Panc1 (cell line): ENCODE measurements around the gene PDP2.

Source experiments
- CTCF ChIP-seq: fragments of 450-650 bp; IDR thresholded peaks from 2 replicates; pipeline ENCODE4 v1.5.1; 2017; ENCODE audit warnings: mild to moderate bottlenecking
- POLR2AphosphoS5 ChIP-seq: IDR thresholded peaks from 2 replicates; pipeline ENCODE4 v1.6.1; 2012; ENCODE audit warnings: mild to moderate bottlenecking, low read depth, low read length, moderate library complexity
- REST ChIP-seq, 2 experiments: IDR thresholded peaks; 2 replicates each; pipeline ENCODE4 v1.6.1; 2011 to 2012; ENCODE audit warnings: low read depth in 2 of 2, control low read depth in 1 of 2, low read length in 1 of 2, mild to moderate bottlenecking in 1 of 2, moderate library complexity in 1 of 2; ENCODE audit not compliant: insufficient read depth in 1 of 2
- SIN3A ChIP-seq: IDR thresholded peaks from 2 replicates; pipeline ENCODE4 v1.6.1; 2012; ENCODE audit warnings: low read depth, mild to moderate bottlenecking, low read length, moderate library complexity, borderline replicate concordance; ENCODE audit not compliant: insufficient read depth
- TCF7L2 ChIP-seq: IDR thresholded peaks from 2 replicates; pipeline ENCODE4 v1.6.1; 2011; ENCODE audit warnings: mild to moderate bottlenecking, low read depth, low read length, inconsistent platforms

GRCh38 chr16:66906916-66907836 lies 26.9 kb downstream of the PDP2 start:
- no peak for TF ChIP-seq CTCF
- no peak for TF ChIP-seq SIN3A
- TF ChIP-seq POLR2AphosphoS5, result no peak
- no peak for TF ChIP-seq REST (IDR thresholded peaks at IDR 0.05; ENCODE audit: insufficient read depth in 1 of 2, low read depth in 2 of 2, low read length in 1 of 2)
- no peak for TF ChIP-seq TCF7L2
